ENCODE data around the gene BMP7.

Gene BMP7

GRCh38 chr20:57238089-57238488 is 28.4 kb downstream of the BMP7 start:
- no peak for ATAC-seq
- TF ChIP-seq ZNF8 (CRISPR knock-in tag; IDR thresholded peaks at IDR 0.05), result no peak
- no peak for TF ChIP-seq PATZ1 (CRISPR knock-in tag; IDR thresholded peaks at IDR 0.05; ENCODE audit: borderline replicate concordance)
- TF ChIP-seq ZNF565 (CRISPR knock-in tag; conservative IDR thresholded peaks at IDR 0.05; ENCODE audit: low read depth), result no peak
- TF ChIP-seq ZC3H10 (CRISPR knock-in tag; IDR thresholded peaks at IDR 0.05), result no peak
- no peak for TF ChIP-seq TCF4 (CRISPR knock-in tag; IDR thresholded peaks at IDR 0.05; ENCODE audit: borderline replicate concordance)
- no peak for TF ChIP-seq GLIS3 (CRISPR knock-in tag; IDR thresholded peaks at IDR 0.05)
- TF ChIP-seq PPARA (CRISPR knock-in tag; IDR thresholded peaks at IDR 0.05; ENCODE audit: borderline replicate concordance), result no peak
- no peak for TF ChIP-seq BACH2 (CRISPR knock-in tag; IDR thresholded peaks at IDR 0.05; ENCODE audit: borderline replicate concordance)
- TF ChIP-seq ISL1 (CRISPR knock-in tag; IDR thresholded peaks at IDR 0.05), result no peak
- TF ChIP-seq OSR1 (CRISPR knock-in tag; IDR thresholded peaks at IDR 0.05), result no peak
- TF ChIP-seq TSHZ2 (CRISPR knock-in tag; IDR thresholded peaks at IDR 0.05), result no peak
- TF ChIP-seq ZFP3 (CRISPR knock-in tag; IDR thresholded peaks at IDR 0.05), result no peak
- no peak for TF ChIP-seq ZNF70 (CRISPR knock-in tag; IDR thresholded peaks at IDR 0.05)
- TF ChIP-seq ZFP30 (CRISPR knock-in tag; IDR thresholded peaks at IDR 0.05), result no peak
- no peak for TF ChIP-seq POU6F1 (CRISPR knock-in tag; IDR thresholded peaks at IDR 0.05; ENCODE audit: borderline replicate concordance, low read depth)
- TF ChIP-seq TOX (CRISPR knock-in tag; IDR thresholded peaks at IDR 0.05; ENCODE audit: borderline replicate concordance), result no peak

- no peak for ATAC-seq
- TF ChIP-seq PPARA (CRISPR knock-in tag; IDR thresholded peaks at IDR 0.05; ENCODE audit: borderline replicate concordance) (no peak), ZNF565 (CRISPR knock-in tag; conservative IDR thresholded peaks at IDR 0.05; ENCODE audit: low read depth) (no peak), ZNF70 (CRISPR knock-in tag; IDR thresholded peaks at IDR 0.05) (no peak), ZNF8 (CRISPR knock-in tag; IDR thresholded peaks at IDR 0.05) (no peak), POU6F1 (CRISPR knock-in tag; IDR thresholded peaks at IDR 0.05; ENCODE audit: borderline replicate concordance, low read depth) (no peak), BACH2 (CRISPR knock-in tag; IDR thresholded peaks at IDR 0.05; ENCODE audit: borderline replicate concordance) (no peak), ISL1 (CRISPR knock-in tag; IDR thresholded peaks at IDR 0.05) (no peak), TCF4 (CRISPR knock-in tag; IDR thresholded peaks at IDR 0.05; ENCODE audit: borderline replicate concordance) (no peak), TOX (CRISPR knock-in tag; IDR thresholded peaks at IDR 0.05; ENCODE audit: borderline replicate concordance) (no peak), ZC3H10 (CRISPR knock-in tag; IDR thresholded peaks at IDR 0.05) (no peak), ARNTL (CRISPR knock-in tag; IDR thresholded peaks at IDR 0.05; ENCODE audit: borderline replicate concordance, low read depth) (no peak)
Observed at GRCh38 chr20:57237585-57237953, 28.9 kb downstream of the BMP7 start.

GRCh38 chr20:57236813-57237584 is 29.4 kb downstream of the BMP7 start:
- TF ChIP-seq SNAI2 (CRISPR knock-in tag; IDR thresholded peaks at IDR 0.05) (no peak), ZNF8 (CRISPR knock-in tag; IDR thresholded peaks at IDR 0.05) (no peak), ESRRG (CRISPR knock-in tag; IDR thresholded peaks at IDR 0.05) (no peak)
- ATAC-seq, result no peak
